T-helper 2 cell (primary cell): Measurements from ENCODE around the gene EPHB2.
"Not testable (repeated sequence)": the region's sequence is repeated elsewhere in the genome, so short reads cannot be mapped to it uniquely, and the experiment has no call there.

ENCODE experiments used
- DNase-seq, 5 experiments: peaks; one replicate each; pipeline versions ENCODE4 v3.0.0 to v3.0.0-alpha.2; 2012 to 2022

Gene EPHB2

GRCh38 chr1:22920734-22921451 is 210.3 kb downstream of the EPHB2 start:
- no peak for DNase-seq

- no peak for DNase-seq
These were observed 210.9 kb downstream of the EPHB2 start for GRCh38 chr1:22921452-22922126.

GRCh38 chr1:22922640-22923039 is 212.0 kb downstream of the EPHB2 start:
- DNase-seq: no peak

- no peak for DNase-seq
These were observed 214.5 kb downstream of the EPHB2 start for GRCh38 chr1:22925111-22925510.

- DNase-seq: no peak
These were observed 219.7 kb downstream of the EPHB2 start for GRCh38 chr1:22930240-22930912.

GRCh38 chr1:22932803-22933470 is 222.3 kb downstream of the EPHB2 start:
- no peak for DNase-seq

- no peak for DNase-seq
These were observed 224.8 kb downstream of the EPHB2 start for GRCh38 chr1:22935433-22935832.

GRCh38 chr1:22936681-22937080 is 226.0 kb downstream of the EPHB2 start:
- no peak for DNase-seq

GRCh38 chr1:22941257-22941656 is 230.6 kb downstream of the EPHB2 start:
- DNase-seq: no peak

- DNase-seq: no peak
These were observed 233.9 kb downstream of the EPHB2 start for GRCh38 chr1:22944346-22945055.

GRCh38 chr1:22945171-22945570 is 234.5 kb downstream of the EPHB2 start:
- not testable (repeated sequence) for DNase-seq

- DNase-seq: no peak
These were observed 239.2 kb downstream of the EPHB2 start for GRCh38 chr1:22949822-22950331.

- no peak for DNase-seq
These were observed 241.2 kb downstream of the EPHB2 start for GRCh38 chr1:22951796-22952195.

GRCh38 chr1:22952694-22953056 is 242.0 kb downstream of the EPHB2 start:
- no peak for DNase-seq

GRCh38 chr1:22953057-22953739 is 242.6 kb downstream of the EPHB2 start:
- DNase-seq: no peak

- DNase-seq: no peak
These were observed 243.1 kb downstream of the EPHB2 start for GRCh38 chr1:22953740-22954141.

GRCh38 chr1:22955146-22955545 is 244.5 kb downstream of the EPHB2 start:
- DNase-seq: no peak

- no peak for DNase-seq
These were observed 246.4 kb downstream of the EPHB2 start for GRCh38 chr1:22957066-22957465.

- no peak for DNase-seq
These were observed 247.9 kb downstream of the EPHB2 start for GRCh38 chr1:22958556-22958955.

- DNase-seq: no peak
These were observed 249.1 kb downstream of the EPHB2 start for GRCh38 chr1:22959545-22960360.

- no peak for DNase-seq
These were observed 251.9 kb downstream of the EPHB2 start for GRCh38 chr1:22962558-22962957.
